Epithelial cell of esophagus (primary cell): Measurements from ENCODE around the gene CYP26B1.

Source experiments
- DNase-seq: peaks from one replicate; pipeline ENCODE4 v3.0.0; 2010; ENCODE audit warnings: low read depth
- H3K4me3 ChIP-seq: 2 replicates; pipeline ENCODE4 v1.5.1; 2011; ENCODE audit warnings: mild to moderate bottlenecking, low read length, control low read depth
- CTCF ChIP-seq: IDR thresholded peaks from 2 replicates; pipeline ENCODE4 v1.5.1; 2011; ENCODE audit warnings: low read depth, mild to moderate bottlenecking, low read length, control low read depth, inconsistent platforms; ENCODE audit not compliant: insufficient read depth; ENCODE audit errors: missing control alignments

Gene CYP26B1

GRCh38 chr2:72149556-72150156 lies 2.0 kb upstream of the CYP26B1 start:
- no peak for TF ChIP-seq CTCF
- peak; percentile 32 for DNase-seq
- peak overlapping the region; percentile 32 for H3K4me3 ChIP-seq

DNA sequence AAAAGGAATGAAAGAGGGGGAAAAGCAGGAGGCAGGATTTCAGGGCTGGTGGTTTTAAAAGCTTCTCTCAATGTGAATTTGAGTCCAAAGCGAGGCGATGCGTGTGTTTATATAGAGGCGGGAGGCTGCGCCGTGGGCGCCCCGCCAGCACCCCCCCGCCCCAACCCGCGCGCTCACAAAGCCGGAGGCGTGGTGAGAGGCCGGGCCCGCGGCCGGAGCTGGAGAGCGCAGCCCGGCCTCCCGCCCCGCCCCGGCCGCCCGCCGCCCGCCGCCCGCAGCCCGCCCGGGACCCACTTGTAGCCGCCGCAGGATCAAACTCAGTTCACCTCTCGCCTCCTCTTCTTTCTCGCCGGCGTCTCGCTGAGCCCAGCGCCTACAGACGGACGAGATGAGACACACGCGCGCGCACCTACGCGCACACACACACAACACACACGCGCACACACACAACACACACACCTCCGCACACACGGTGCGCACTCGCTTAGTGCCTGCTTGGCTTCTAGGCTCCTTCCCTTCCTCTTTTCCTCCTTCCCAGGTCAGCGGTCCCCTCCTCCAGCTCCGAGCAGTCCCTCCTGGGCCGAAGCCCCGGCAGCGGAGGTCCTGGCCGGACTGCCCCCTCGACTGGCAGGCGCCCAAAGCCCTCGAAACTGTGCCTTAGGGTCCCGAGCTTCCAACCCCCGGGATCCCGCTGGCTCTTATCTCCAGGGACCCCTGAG lies 1.3 kb upstream of the CYP26B1 start:
- DNase-seq, result peak; percentile 38
- TF ChIP-seq CTCF, result no peak
- peak overlapping the region; percentile 52 for H3K4me3 ChIP-seq

DNA sequence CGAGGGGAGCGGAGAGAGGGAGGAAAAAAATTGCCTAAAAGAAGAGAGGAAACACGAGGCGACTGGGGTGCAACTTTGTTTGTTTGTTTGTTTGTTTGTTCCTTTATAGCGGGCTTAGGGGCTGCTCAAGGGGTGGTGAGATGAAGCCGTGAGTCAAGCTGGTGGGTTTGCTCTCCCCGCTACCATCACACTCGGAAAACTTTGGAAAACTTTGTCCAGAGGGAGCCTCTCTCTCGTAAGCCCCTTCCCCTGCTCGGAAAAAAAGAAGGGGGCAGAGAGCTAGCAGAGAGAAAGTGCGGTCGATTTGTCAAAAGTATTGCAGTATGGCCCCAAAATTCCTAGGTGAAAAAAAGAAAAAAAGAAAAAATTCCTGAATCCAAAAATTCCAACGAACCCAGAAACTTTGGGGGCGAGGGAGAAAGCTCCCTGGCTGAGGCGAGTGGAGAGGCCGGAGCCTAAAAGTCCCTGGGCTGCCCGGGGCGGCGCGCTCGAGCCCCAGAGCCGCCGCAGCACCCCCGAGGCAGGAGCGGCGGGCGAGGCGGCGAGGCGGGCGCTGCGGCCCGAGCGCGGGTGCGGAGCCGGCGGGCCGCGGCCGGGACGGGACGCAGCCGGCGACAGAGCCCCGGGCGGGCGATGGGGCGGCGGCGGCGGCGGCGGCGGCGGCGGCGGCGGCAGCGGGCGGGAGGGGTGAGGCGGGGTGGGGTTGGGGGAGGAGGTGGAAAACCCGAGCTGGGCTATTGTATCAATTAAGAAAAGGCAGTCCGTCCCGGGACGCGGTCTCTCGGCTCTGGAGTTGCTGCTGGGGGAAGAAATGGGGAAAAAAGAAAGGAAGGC lies 558 bp upstream of the CYP26B1 start:
- peak overlapping the region; percentile 52 for H3K4me3 ChIP-seq
- no peak for DNase-seq
- no peak for TF ChIP-seq CTCF

- no peak for DNase-seq
- peak overlapping the region; percentile 44 for H3K4me3 ChIP-seq
- TF ChIP-seq CTCF, result no peak
These were observed 1.0 kb downstream of the CYP26B1 start for GRCh38 chr2:72146347-72147302.

DNA sequence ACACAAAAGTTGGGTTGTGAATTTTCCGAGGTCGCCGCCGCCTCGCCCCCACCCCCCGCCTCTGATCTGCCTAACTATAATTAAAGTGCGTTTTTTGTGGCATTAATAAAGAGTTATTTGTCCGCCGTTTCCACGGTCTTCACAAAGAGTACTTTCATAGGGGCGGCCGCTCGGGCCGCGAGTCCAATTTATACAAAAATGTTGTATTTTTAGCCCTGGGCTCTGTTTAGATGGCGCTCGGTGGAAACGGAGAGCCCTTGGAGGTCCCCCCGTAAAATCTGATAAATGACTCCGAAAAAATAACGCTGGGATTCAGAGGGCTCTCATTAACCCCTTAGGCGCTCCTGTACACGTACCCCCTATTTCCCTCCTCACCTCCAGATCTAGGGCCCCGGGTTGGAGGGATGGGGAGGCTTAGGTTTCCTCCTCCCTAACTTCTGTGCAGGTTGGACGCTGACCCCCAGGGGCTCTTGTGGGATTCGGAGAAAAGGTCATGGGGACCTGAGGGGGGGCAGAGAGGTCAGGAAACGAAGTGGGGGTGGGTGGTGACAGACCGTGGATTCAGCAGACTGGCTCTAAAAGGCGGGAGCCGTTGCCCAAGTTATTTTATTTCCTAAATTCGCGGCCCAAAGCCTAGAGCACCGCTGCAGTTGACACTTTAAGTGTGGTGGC lies 1.9 kb downstream of the CYP26B1 start:
- no peak for TF ChIP-seq CTCF
- DNase-seq, result no peak
- peak overlapping the region; percentile 44 for H3K4me3 ChIP-seq

- H3K4me3 ChIP-seq, result peak overlapping the region; percentile 44
- no peak for TF ChIP-seq CTCF
- DNase-seq, result peak; percentile 45
These were observed 2.4 kb downstream of the CYP26B1 start for GRCh38 chr2:72145289-72145657.
